ENCODE measurements around the gene PDGFD. TPM values are rescaled to one million over a fixed set of nuclear protein-coding genes. Genes with fewer than 3 reads are reported as not detected.

Gene PDGFD
- total RNA-seq (2022; extraction: Qiagen RNA extraction; ENCODE audit: low read depth), result 4.9 to 9.1 TPM (median 8.6 TPM) in 5 replicates

GRCh38 chr11:104164028-104164520, at the start of gene PDGFD:
Gene PDGFD (minus strand): TSS chr11:104164147.

DNA sequence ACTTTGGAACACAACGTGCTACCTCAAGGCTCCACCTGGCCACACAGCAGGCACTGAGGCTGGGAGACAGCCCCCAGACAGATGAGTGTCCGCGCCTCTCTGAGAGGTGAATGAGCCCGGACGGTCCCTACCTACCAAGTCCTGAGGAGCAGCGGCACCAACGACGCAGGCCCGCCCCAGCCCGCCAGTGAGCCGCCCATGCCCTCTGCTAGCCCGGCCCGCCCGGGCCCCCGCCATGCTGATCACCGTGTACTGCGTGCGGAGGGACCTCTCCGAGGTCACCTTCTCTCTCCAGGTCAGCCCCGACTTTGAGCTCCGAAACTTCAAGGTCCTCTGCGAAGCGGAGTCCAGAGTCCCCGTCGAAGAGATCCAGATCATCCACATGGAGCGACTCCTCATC, 127.4 kb downstream of the PDGFD start, which contains the start of gene DDI1:
Gene DDI1 (plus strand): TSS at position 53 of the 400 bp plus-strand sequence. CDS start 183 bp downstream, at position 236.

Other genes with a start within 250 kb of the PDGFD start
- not detected in 5 replicates for gene DDI1, start 127.5 kb downstream of the PDGFD start, total RNA-seq (2022; extraction: Qiagen RNA extraction; ENCODE audit: low read depth)

Data from A549 treated with RU486 at 1 μM for 4 hours (cell line).